ENCODE measurements around the gene NCOA7. TPM values are rescaled to one million over a fixed set of nuclear protein-coding genes. Genes with fewer than 3 reads are reported as not detected.

NCOA7 gene
- total and polyA plus RNA-seq, 10 of the 15 experiments (the other 5 are each of a cell fraction or from before 2014, with no cell fraction given) = 18.9 to 50.3 (median 34.2) TPM

- TF ChIP-seq RB1 (IDR thresholded peaks at IDR 0.05; ENCODE audit: borderline replicate concordance) (peak; percentile 83; the same call in 1 of the 2 replicates), ZBTB40 (IDR thresholded peaks at IDR 0.05; ENCODE audit: borderline replicate concordance) (no peak; the same call in 1 of the 2 replicates), NBN (IDR thresholded peaks at IDR 0.05) (peak; percentile 96), ZNF274 (IDR thresholded peaks at IDR 0.05; ENCODE audit: insufficient read depth, insufficient read length) (no peak), CBX3 (IDR thresholded peaks at IDR 0.05; ENCODE audit: borderline replicate concordance, low read depth) (no peak), RFX5 (IDR thresholded peaks at IDR 0.05; ENCODE audit: low read depth, low read length) (peak; percentile 58; the same call in 1 of the 2 replicates), CREM (IDR thresholded peaks at IDR 0.05; ENCODE audit: low read depth) (peak; percentile 99), EP300 (IDR thresholded peaks at IDR 0.05; ENCODE audit: borderline replicate concordance in 1 of 2, control insufficient read depth in 1 of 2, low read depth in 2 of 2, low read length in 2 of 2) (0 out of 4 replicates have a peak, but pooled peaks of 1 of the 2 experiments have one; percentile 27), IKZF2 (IDR thresholded peaks at IDR 0.05) (peak; percentile 58 to 60; a peak in 3 of 4 replicates), JUND (IDR thresholded peaks at IDR 0.05; ENCODE audit: low read depth, low read length) (peak; percentile 33; the same call in 1 of the 2 replicates), POLR2A (IDR thresholded peaks at IDR 0.05; ENCODE audit: low read depth, low read length) (peak; percentile 82), PKNOX1 (IDR thresholded peaks at IDR 0.05) (peak; percentile 63), SIN3A (IDR thresholded peaks at IDR 0.05; ENCODE audit: low read depth, low read length) (no peak; the same call in 1 of the 2 replicates), RAD21 (IDR thresholded peaks at IDR 0.05; ENCODE audit: insufficient read depth, low read depth, low read length) (peak; percentile 76)
- TF ChIP-seq, protein P1, sequence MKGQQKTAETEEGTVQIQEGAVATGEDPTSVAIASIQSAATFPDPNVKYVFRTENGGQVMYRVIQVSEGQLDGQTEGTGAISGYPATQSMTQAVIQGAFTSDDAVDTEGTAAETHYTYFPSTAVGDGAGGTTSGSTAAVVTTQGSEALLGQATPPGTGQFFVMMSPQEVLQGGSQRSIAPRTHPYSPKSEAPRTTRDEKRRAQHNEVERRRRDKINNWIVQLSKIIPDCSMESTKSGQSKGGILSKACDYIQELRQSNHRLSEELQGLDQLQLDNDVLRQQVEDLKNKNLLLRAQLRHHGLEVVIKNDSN (IDR thresholded peaks at IDR 0.05; ENCODE audit: borderline replicate concordance, extremely low read length, insufficient read depth, low read depth, low read length) = no peak
- TF ChIP-seq, protein P2, sequence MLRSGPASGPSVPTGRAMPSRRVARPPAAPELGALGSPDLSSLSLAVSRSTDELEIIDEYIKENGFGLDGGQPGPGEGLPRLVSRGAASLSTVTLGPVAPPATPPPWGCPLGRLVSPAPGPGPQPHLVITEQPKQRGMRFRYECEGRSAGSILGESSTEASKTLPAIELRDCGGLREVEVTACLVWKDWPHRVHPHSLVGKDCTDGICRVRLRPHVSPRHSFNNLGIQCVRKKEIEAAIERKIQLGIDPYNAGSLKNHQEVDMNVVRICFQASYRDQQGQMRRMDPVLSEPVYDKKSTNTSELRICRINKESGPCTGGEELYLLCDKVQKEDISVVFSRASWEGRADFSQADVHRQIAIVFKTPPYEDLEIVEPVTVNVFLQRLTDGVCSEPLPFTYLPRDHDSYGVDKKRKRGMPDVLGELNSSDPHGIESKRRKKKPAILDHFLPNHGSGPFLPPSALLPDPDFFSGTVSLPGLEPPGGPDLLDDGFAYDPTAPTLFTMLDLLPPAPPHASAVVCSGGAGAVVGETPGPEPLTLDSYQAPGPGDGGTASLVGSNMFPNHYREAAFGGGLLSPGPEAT (IDR thresholded peaks at IDR 0.05; ENCODE audit: low read depth) = peak; percentile 74
These were observed 166.0 kb downstream of the NCOA7 start, which contains the start of gene HINT3 (continued) for GRCh38 chr6:125956506-125957390.

Measured in GM12878 (cell line).